ENCODE data around the gene FAAP20. TPM values are rescaled to one million over a fixed set of nuclear protein-coding genes. Genes with fewer than 3 reads are reported as not detected.
"Not testable (repeated sequence)": the region's sequence is repeated elsewhere in the genome, so short reads cannot be mapped to it uniquely, and the experiment has no call there.

FAAP20 gene
- total RNA-seq, 4 donors from 2014 or later, result 16.5 to 31.2 (median 25.4) TPM

- Histone ChIP-seq H3K27ac (no peak overlapping the region), H3K4me1 (no peaks in the 10 kb centered on the region), H3K9me3 (no peaks in the 10 kb centered on the region), H3K27me3 (no peaks in the 10 kb centered on the region), H3K4me3 (no peak overlapping the region), H3K36me3 (peaks cover 0 to 58% (median 0%) of the 10 kb centered on the region in 3 donors)
- TF ChIP-seq POLR2A (IDR thresholded peaks at IDR 0.05) (no peak), CTCF (IDR thresholded peaks at IDR 0.05) (no peak)
- DNase-seq, result no peak
These were observed 43.8 kb downstream of the FAAP20 start for GRCh38 chr1:2150801-2151200.

- Histone ChIP-seq H3K27ac (peak overlapping the region; percentile 18 to 57 (median 36)), H3K36me3 (peaks cover 0 to 71% (median 0%) of the 10 kb centered on the region in 3 donors)
- TF ChIP-seq CTCF (IDR thresholded peaks at IDR 0.05) (no peak), POLR2A (IDR thresholded peaks at IDR 0.05) (no peak)
These were observed 45.9 kb downstream of the FAAP20 start for GRCh38 chr1:2148691-2149090.

GRCh38 chr1:2147869-2148268, 46.7 kb downstream of the FAAP20 start:
- H3K27me3 ChIP-seq, H3K4me3 ChIP-seq, H3K9me3 ChIP-seq, H3K4me1 ChIP-seq, DNase-seq: not testable (repeated sequence)
- H3K27ac ChIP-seq, result peak overlapping the region in 1 of 4 donors; percentile 51
- H3K36me3 ChIP-seq, result peaks cover 0 to 64% (median 0%) of the 10 kb centered on the region in 3 donors

More at GRCh38 chr1:2148691-2149090, 45.9 kb downstream of the FAAP20 start:
- Histone ChIP-seq H3K27me3 (no peaks in the 10 kb centered on the region), H3K4me3 (no peak overlapping the region), H3K4me1 (no peaks in the 10 kb centered on the region), H3K9me3 (no peaks in the 10 kb centered on the region)
- peak in 2 of 3 donors; percentile 46 to 81 for DNase-seq

- no peak overlapping the region for H3K4me3 ChIP-seq
- H3K36me3 ChIP-seq, result peaks cover 0 to 64% (median 0%) of the 10 kb centered on the region in 3 donors
- DNase-seq, result no peak
- no peaks in the 10 kb centered on the region for H3K27me3 ChIP-seq
- TF ChIP-seq CTCF (IDR thresholded peaks at IDR 0.05) (no peak), POLR2A (IDR thresholded peaks at IDR 0.05) (no peak)
- peak overlapping the region in 1 of 4 donors; percentile 19 for H3K27ac ChIP-seq
- H3K9me3 ChIP-seq, result no peaks in the 10 kb centered on the region
- no peaks in the 10 kb centered on the region for H3K4me1 ChIP-seq
These were observed 47.6 kb downstream of the FAAP20 start for GRCh38 chr1:2146836-2147517.

- H3K36me3 ChIP-seq, result peaks cover 0 to 62% (median 0%) of the 10 kb centered on the region in 3 donors
- no peaks in the 10 kb centered on the region for H3K4me1 ChIP-seq
- peak overlapping the region in 2 of 4 donors; percentile 10 to 19 for H3K27ac ChIP-seq
- no peak overlapping the region for H3K4me3 ChIP-seq
- H3K9me3 ChIP-seq, result no peaks in the 10 kb centered on the region
- H3K27me3 ChIP-seq, result no peaks in the 10 kb centered on the region
- no peak for DNase-seq
- TF ChIP-seq POLR2A (IDR thresholded peaks at IDR 0.05) (no peak), CTCF (IDR thresholded peaks at IDR 0.05) (no peak)
These were observed 48.4 kb downstream of the FAAP20 start for GRCh38 chr1:2145946-2146835.

All from Peyer's patch (tissue), 4 donors.